Cardiac muscle cell (in vitro differentiated cells and primary cell): Measurements from ENCODE around the gene PER1. TPM values are rescaled to one million over a fixed set of nuclear protein-coding genes. Genes with fewer than 3 reads are reported as not detected.

Experiments
- DNase-seq, 2 donors: peaks; one replicate each; pipeline versions ENCODE4 v3.0.0 to v3.0.0-alpha.2; 2010 to 2017; ENCODE audit warnings: low read depth in 1 of 2, low spot score in 1 of 2
- H3K27ac ChIP-seq: fragments of 200-600 bp; sonication (generic); 2 replicates; pipeline ENCODE4 v1.5.1; 2016
- H3K27me3 ChIP-seq: fragments of 200-600 bp; sonication (generic); 2 replicates; pipeline ENCODE4 v1.6.0; 2016; ENCODE audit warnings: control low read depth
- H3K36me3 ChIP-seq: fragments of 200-600 bp; sonication (generic); 2 replicates; pipeline ENCODE4 v1.5.1; 2016; ENCODE audit warnings: control low read depth
- H3K4me1 ChIP-seq: fragments of 200-600 bp; sonication (generic); 2 replicates; pipeline ENCODE4 v1.8.1; 2017; ENCODE audit warnings: low read depth, mild to moderate bottlenecking, mixed run types
- H3K4me3 ChIP-seq: fragments of 200-600 bp; sonication (generic); 2 replicates; pipeline ENCODE4 v1.5.1; 2016; ENCODE audit warnings: mild to moderate bottlenecking
- H3K9me3 ChIP-seq: fragments of 200-600 bp; sonication (generic); 2 replicates; pipeline ENCODE4 v1.5.1; 2017; ENCODE audit warnings: low read depth, mild to moderate bottlenecking, control low read depth
- CTCF ChIP-seq: IDR thresholded peaks from 2 replicates; pipeline ENCODE4 v1.5.1; 2012; ENCODE audit warnings: low read depth, mild to moderate bottlenecking, low read length
- polyA plus RNA-seq: library from polyadenylated mRNA; unstranded; fragments of >200 nt; fragmentation: Nextera tagmentation; extraction: Ambion mirVana; gene quantifications from 2 replicates; pipeline ENCODE4 v1.2.1, GENCODE V29; 2016
- total RNA-seq: library from RNA; depleted of rRNA; stranded (reverse); fragments of >200 nt; gene quantifications from 2 replicates; pipeline ENCODE4 v1.2.3, GENCODE V29; 2016

PER1 gene
- total and polyA plus RNA-seq, 2 experiments from 2014 or later, result 28.2 to 51.9 TPM

GRCh38 chr17:8103549-8103948 lies 48.7 kb downstream of the PER1 start:
- Histone ChIP-seq H3K27me3 (peaks cover 18% of the 10 kb centered on the region), H3K4me1 (peaks cover 3% of the 10 kb centered on the region), H3K9me3 (no peaks in the 10 kb centered on the region), H3K36me3 (no peaks in the 10 kb centered on the region), H3K27ac (no peak overlapping the region), H3K4me3 (no peak overlapping the region)
- no peak for DNase-seq
- no peak for TF ChIP-seq CTCF

- Histone ChIP-seq H3K4me3 (no peak overlapping the region), H3K4me1 (no peaks in the 10 kb centered on the region), H3K36me3 (no peaks in the 10 kb centered on the region), H3K27me3 (peaks cover 22% of the 10 kb centered on the region), H3K27ac (no peak overlapping the region), H3K9me3 (no peaks in the 10 kb centered on the region)
- no peak for TF ChIP-seq CTCF
- DNase-seq, result no peak
Measured at GRCh38 chr17:8101721-8102120, 50.5 kb downstream of the PER1 start.

- Histone ChIP-seq H3K27ac (no peak overlapping the region), H3K4me1 (no peaks in the 10 kb centered on the region), H3K36me3 (no peaks in the 10 kb centered on the region), H3K4me3 (no peak overlapping the region), H3K9me3 (no peaks in the 10 kb centered on the region), H3K27me3 (peaks cover 29% of the 10 kb centered on the region)
- TF ChIP-seq CTCF, result no peak
- DNase-seq, result no peak
Measured at GRCh38 chr17:8100763-8101162, 51.4 kb downstream of the PER1 start.

- Histone ChIP-seq H3K4me1 (no peaks in the 10 kb centered on the region), H3K9me3 (no peaks in the 10 kb centered on the region), H3K27me3 (peaks cover 29% of the 10 kb centered on the region), H3K27ac (no peak overlapping the region), H3K36me3 (no peaks in the 10 kb centered on the region), H3K4me3 (no peak overlapping the region)
- no peak for TF ChIP-seq CTCF
- no peak for DNase-seq
Measured at GRCh38 chr17:8100111-8100510, 52.1 kb downstream of the PER1 start.

- Histone ChIP-seq H3K4me1 (no peaks in the 10 kb centered on the region), H3K4me3 (no peak overlapping the region), H3K27me3 (peaks cover 14% of the 10 kb centered on the region), H3K36me3 (no peaks in the 10 kb centered on the region), H3K27ac (no peak overlapping the region), H3K9me3 (no peaks in the 10 kb centered on the region)
- no peak for TF ChIP-seq CTCF
- no peak for DNase-seq
Measured at GRCh38 chr17:8096541-8096940, 55.7 kb downstream of the PER1 start.

GRCh38 chr17:8095361-8095760 lies 56.8 kb downstream of the PER1 start:
- H3K27me3 ChIP-seq, result peaks cover 21% of the 10 kb centered on the region
- no peaks in the 10 kb centered on the region for H3K9me3 ChIP-seq
- DNase-seq, result no peak
- H3K27ac ChIP-seq, result no peak overlapping the region
- H3K4me1 ChIP-seq, result no peaks in the 10 kb centered on the region
- no peak for TF ChIP-seq CTCF
- no peaks in the 10 kb centered on the region for H3K36me3 ChIP-seq
- no peak overlapping the region for H3K4me3 ChIP-seq
